HG03575 (cell line): ENCODE measurements around the gene BIN1.

Experiments used
- ATAC-seq: cut with Tn5 transposase; IDR thresholded peaks from one replicate; pipeline ENCODE4 v1.9.1; 2021; ENCODE audit not compliant: unreplicated experiment, insufficient number of reproducible peaks, low FRiP score; ENCODE audit errors: extremely low read depth

BIN1 gene

GRCh38 chr2:127106991-127107621 lies at the start of gene BIN1:
TSS of gene BIN1 (minus strand) at chr2:127107154. CDS start at chr2:127106943, 211 bp downstream.
- peak; percentile 37 for ATAC-seq

DNA sequence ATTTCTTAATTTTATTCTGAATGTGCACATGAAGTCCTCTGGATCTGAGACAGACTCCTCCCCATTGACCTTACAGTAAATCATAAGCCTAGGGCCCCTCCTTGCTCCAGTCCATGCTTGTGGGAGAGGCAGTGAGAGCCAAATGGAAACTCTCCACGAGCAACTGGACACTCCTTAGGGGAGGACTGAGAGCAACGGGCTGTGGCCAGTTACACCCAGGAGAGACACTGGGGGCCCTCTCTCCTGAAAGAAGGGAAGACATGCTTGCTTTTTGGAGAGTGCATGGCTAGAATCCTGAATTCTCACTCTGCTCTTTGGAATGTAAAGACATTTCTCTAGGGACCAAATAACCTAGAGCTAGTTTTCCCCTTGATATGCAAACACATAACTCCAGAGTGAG lies 49.0 kb upstream of the BIN1 start:
- ATAC-seq = no peak

- ATAC-seq = no peak
These were observed 48.2 kb upstream of the BIN1 start for GRCh38 chr2:127155028-127155581.

GRCh38 chr2:127154396-127154795 lies 47.4 kb upstream of the BIN1 start:
- ATAC-seq = no peak

DNA sequence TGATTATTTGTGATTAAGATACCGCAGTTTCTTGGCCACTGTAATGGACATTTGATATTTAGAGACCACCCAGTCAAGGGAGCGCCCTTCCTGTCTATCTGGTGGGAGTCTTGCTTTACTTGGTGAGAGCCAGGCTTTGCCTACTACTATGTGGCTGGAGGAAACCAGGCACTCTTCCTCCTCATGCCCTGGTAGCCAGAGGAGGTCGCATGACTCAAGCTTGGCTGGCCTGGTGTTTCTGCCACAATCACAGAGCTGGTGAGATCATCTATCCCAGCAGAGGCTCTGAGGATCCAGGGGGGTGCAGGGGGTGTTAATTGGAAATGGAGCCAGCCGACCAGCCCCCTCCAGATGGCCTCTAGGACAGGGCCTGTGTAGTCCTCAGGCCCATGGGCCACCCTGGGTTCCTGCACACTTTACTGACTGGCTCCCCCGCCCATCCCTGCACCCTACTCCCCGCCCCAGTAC lies 46.8 kb upstream of the BIN1 start:
- ATAC-seq = no peak

DNA sequence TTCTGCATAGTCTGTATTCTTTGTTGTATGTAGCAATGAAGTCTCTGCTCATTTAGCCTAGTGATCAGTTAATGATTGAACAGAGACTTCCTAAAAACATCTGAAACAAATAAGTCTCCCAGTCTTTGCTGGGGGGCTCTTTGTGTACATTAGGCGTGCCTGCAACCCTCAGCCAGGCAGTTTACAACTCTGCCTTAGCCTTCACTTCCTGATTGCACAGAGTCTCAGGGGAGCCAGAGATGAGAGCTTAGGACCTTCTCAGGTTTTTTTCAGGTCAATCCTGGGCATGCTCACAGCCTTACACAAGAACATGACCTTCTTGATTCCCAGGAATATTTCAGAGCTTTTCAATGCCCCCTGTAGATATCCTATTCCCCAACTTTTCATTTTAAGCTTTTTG lies 44.0 kb upstream of the BIN1 start:
- no peak for ATAC-seq

- ATAC-seq = no peak
These were observed 42.4 kb upstream of the BIN1 start for GRCh38 chr2:127149384-127149783.

- no peak for ATAC-seq
These were observed 40.0 kb upstream of the BIN1 start for GRCh38 chr2:127146820-127147502.

DNA sequence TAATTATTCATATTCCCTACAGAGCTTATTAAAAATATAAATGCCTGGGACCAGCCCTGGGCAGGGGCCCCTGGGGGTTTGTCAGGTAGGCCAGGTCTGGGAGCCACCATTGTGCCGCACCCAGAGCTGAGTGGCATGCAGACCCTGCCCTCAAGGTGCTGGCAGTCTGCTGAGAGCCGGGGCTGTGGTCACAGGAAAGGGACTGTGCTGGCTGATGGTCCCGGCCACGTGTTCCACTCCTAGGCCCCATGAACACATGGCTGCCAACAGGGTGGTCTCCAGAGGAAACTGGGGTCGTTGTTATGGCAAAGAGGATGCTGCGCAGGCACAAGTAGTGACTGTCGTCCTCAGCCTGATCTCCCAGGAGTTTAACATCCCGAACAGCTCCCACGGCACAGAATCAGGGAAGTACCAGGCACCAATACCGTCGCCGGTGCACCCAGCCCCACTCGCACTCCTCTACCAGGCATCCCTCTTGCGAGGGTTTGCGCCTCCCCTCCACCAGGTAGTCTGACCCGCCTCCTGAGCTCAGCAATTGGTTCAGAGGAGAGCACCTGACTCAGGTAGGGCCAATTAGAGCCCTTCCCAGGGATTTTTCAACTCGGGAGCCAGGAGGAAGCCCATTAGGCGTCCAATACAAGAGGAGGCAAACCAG lies 39.2 kb upstream of the BIN1 start:
- ATAC-seq = no peak

DNA sequence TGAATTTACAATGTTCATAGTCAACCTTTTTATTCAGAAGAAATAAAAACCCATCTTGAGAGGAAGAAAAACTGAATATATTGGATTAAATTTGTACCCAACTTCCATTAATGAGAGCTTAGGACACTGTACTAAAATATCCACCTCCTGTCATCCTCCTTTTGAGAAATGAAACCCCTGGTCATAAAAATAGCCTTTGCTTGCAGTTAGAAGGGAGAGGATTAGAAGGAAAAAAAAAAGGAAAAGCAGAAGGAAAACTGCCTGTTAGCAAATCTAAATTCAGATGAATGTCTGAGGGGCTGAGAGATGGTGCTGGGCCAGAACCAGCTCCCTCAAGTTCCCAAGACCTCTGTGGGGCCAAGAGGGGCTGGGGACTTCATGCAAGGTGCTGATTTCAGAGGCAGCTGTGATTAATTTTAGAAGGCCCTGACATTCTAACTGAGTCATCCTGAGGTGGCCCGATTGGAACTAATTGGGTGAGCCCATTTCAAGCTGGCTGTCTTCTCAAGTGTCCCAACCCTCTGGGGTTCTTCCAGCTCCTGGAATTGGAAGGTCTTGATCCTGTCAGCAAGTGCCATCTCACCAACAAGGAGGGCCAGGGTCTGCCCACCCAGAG lies 38.4 kb upstream of the BIN1 start:
- ATAC-seq = no peak

GRCh38 chr2:127143841-127144782 lies 37.2 kb upstream of the BIN1 start:
- ATAC-seq = no peak

GRCh38 chr2:127142663-127143630 lies 36.0 kb upstream of the BIN1 start:
- ATAC-seq = no peak

DNA sequence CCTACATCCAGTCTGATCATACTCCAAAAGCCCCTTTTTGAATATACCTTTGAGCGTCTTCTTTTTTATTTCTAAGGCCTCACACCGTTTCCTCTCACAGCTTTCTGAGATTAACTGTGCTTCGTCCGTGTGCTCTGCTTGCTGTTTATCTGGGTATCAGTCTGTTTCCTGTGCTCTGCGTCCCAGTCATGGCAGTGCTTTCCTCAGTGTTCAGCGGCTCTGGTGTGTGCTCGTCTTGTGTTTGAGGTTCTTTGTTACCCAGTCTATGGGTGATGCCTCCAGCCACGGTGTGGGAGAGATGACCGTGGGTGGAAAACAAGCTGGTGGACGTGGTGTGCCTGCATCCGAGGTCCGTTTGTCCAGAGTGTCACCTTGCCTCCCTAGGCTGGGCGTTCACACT lies 33.6 kb upstream of the BIN1 start:
- ATAC-seq = no peak

GRCh38 chr2:127139766-127140165 lies 32.8 kb upstream of the BIN1 start:
- ATAC-seq = no peak

DNA sequence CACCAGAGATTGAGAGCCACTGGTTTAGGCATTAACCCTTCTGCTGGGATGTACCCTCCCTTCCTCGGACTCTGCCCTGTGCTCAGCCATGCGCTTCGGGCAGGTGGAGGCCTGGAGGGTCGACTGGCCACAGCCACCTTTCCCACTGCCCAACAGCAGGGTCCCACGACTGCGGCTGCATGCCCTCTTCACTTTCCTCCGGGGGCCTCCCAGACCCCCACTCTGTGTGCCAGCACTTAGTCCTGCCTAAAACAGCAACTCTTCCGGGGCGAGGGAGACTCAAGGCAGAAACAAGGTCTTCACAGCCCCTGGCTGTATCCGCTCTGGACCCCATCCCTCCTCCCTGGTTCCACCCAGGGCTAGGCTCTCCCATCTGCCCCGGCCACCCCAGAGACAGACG lies 31.3 kb upstream of the BIN1 start:
- no peak for ATAC-seq

GRCh38 chr2:127137741-127138140 lies 30.8 kb upstream of the BIN1 start:
- no peak for ATAC-seq

GRCh38 chr2:127137225-127137624 lies 30.3 kb upstream of the BIN1 start:
- ATAC-seq = no peak
